ENCODE measurements around the gene PRR14L.
"Not testable (repeated sequence)": the region's sequence is repeated elsewhere in the genome, so short reads cannot be mapped to it uniquely, and the experiment has no call there.

The PRR14L gene

DNA sequence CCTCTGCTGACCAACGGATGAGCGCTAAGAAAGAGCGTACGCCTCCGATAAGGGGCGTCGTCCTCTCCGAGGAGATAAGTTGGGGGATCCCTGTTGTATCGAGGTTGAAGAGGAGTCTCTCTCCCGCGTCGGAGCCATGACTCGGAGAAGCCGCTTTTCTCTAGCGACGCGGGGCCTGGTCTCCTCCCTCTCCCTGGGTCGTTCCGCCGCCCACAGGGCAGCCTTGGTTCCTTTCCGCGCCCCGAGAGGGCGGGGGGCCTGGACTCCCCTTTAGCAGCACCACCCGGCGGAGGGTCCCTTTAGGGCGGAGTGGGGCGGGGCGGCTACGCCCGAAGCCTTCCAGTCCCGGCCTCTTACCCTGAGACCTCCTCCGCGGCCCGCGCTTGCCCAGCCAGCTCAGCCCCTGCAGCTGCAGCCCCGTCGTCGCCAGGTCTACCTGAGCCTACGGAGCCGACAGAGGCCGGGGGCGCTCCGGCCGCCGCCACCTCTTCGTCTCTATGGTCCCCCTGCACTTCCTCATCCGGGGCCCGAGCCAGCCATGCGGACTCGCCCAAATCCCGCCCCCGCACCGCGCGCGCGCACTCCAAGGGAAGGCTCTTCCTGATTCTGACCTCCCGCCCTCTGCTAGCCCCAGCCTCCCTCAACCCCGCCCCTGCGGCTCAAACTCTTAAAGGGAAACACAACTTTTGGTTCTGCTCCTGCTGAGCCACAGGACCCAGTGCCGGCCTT lies at the start of gene PRR14L:
TSS of gene PRR14L (minus strand) at position 497 of the 729 bp plus-strand sequence. CDS start 11,272 bp downstream, outside the sequence.
- peak; percentile 100 for DNase-seq

- DNase-seq: not testable (repeated sequence)
These were observed 49.4 kb upstream of the PRR14L start for GRCh38 chr22:31799358-31799757.

- no peak for DNase-seq
These were observed 40.3 kb upstream of the PRR14L start for GRCh38 chr22:31790240-31790639.

- no peak for DNase-seq
These were observed 39.9 kb upstream of the PRR14L start for GRCh38 chr22:31789803-31790202.

DNA sequence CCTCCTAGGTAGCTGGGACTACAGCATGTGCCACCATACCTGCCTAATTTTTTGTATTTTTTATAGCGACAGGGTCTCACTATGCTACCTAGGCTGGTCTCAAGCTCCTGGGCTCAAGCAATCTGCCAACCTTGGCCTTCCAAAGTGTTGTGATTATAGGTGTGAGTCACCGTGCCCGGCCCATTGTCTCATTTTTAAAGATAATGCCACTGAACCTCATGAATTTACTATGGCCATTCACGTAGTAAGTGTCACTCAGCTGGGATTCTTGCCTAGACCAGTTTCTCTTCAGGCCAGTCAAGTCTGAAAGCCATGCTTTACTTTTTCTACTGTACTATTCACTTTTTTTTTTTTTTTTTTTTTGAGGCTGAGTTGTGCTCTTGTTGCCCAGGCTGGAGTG lies 26.3 kb upstream of the PRR14L start:
- no peak for DNase-seq

GRCh38 chr22:31773416-31773815 lies 23.5 kb upstream of the PRR14L start:
- no peak for DNase-seq

DNA sequence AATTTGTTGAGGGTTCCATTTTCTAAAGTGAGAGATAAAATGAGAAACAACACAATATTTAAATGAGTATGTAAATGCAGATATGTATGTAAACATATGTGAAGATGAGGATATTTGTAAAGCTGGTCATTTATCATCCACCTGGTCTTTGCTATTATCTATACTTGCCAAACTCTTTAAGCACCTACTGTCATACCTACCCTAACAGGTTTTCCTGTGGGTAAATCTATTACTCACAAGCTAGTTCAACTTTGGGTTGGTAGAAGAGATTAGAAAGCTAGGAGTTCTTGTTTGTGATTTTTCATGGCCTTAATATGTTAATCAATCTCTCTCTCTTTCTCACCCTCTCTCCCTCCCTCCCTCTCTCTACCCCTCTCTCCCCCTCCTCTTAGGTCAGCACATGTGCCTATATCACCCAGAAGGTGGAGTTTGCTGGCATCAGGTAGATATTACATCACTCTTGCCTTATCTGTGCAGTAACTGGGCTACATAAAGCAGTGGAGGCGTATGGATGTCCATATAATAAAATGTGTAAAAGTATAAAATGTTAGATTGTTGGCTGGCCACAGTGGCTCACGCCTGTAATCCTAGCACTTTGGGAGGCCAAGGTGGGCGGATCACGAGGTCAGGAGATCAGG lies 18.6 kb upstream of the PRR14L start:
- no peak for DNase-seq

DNA sequence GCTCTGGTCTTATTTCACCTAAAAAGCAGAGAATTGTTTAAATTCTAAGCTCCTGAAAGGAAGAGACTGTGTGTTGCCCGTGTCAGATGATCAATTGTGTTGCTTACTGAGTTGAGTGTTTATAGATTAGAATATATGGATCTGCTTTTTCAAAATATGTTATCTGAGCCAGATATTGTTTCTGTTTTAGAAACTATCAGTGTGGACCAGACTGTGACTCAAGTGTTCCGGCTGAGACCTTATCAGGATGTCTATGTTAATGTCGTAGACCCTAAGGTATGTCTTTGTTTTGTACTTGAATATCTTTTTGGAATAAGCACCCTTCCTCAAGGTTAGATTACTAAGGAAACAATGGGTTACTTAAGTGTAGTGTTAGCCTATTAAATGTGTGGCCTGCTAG lies 14.9 kb upstream of the PRR14L start:
- DNase-seq: no peak

GRCh38 chr22:31758860-31759259 lies 8.9 kb upstream of the PRR14L start:
- not testable (repeated sequence) for DNase-seq

DNA sequence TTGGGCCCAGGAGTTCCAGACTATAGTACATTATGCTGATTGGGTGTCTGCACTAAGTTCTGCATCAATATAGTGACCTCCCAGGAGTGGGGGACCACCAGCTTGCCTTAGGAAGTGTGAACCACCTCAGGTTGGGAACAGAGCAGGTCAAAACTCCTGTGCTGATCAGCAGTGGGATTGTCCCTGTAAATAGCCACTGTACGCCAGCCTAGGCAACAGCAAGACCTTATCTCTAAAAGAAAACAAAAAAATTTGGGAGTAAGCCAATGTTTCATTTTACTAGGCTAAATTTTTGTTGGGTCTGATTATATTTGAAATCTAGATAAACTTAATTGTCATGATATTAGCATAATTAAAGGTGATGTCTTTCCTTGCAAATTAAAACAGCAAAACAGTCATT lies 7.3 kb upstream of the PRR14L start:
- DNase-seq: no peak

GRCh38 chr22:31754813-31755212 lies 4.9 kb upstream of the PRR14L start:
- DNase-seq: no peak

- DNase-seq: peak; percentile 99
These were observed 3.9 kb upstream of the PRR14L start, which contains the start of gene DEPDC5 for GRCh38 chr22:31753634-31754501. Gene DEPDC5, plus strand, starts transcription at chr22:31754019. Its CDS starts 903 bp downstream, at chr22:31754922.

- DNase-seq: peak; percentile 71
These were observed 3.2 kb upstream of the PRR14L start for GRCh38 chr22:31753005-31753633.

GRCh38 chr22:31752096-31752847 lies 2.3 kb upstream of the PRR14L start:
- DNase-seq: no peak

DNA sequence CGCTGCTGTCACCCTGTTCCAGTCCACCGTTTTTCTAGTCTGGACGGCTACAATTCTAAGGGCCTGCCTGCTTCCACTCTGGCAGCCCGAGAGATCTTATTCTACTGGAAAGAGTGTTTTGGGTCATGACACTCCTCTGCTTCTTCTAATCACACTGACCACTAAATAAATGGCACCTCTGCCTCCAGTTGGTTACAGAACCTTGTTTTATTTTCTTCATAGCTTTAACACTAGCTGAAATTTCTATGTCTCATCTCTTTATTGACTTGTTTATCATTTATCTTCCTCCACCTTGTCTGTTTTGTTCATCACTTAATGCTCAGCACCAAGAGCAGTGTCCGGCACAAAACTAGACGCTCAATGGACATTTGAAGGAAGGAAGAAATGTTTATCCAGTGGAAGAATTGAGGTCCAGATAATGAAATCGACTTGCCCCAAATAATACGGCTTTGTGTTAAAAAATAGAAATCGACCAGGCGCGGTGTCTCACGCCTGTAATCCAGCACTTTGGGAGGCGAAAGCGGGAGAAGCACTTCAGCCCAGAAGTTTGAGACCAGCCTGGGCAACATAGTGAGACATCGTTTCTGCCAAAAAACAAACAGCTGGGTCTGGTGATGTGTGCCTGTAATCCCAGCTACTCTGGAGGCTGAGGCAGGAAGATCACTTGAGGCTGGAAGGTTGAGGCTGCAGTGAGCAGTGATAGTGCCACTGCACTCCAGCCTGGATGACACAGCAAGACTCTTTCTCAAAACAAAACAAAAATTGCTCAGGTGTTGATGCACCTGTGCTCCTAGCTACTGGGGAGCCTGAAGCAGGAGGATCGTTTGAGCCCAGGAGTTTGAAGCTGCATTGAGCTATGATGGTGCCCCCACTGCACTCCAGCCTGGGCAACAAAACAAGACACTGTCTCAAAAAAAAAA lies 693 bp upstream of the PRR14L start:
- no peak for DNase-seq

GRCh38 chr22:31748490-31748889 lies 1.4 kb downstream of the PRR14L start:
- no peak for DNase-seq

- DNase-seq: no peak
These were observed 2.5 kb downstream of the PRR14L start for GRCh38 chr22:31747441-31747840.

DNA sequence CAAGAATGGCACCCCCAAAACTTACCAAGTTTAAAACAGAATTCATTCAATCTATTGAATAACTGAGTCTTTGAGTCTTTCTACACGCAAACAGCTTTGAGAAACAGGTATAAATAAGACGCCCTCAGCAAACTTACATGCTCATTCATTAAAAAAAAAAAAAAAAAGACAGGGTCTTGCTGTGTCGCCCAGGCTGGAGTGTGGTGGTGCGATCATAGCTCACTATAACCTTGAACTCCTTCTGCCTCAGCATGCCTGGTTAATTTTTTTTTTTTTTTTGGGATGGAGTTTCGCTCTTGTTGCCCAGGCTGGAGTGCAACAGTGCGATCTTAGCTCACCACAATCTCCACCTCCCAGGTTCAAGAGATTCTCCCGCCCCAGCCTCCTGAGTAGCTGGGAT lies 6.1 kb downstream of the PRR14L start:
- DNase-seq: no peak

- no peak for DNase-seq
These were observed 7.2 kb downstream of the PRR14L start for GRCh38 chr22:31742682-31743081.

GRCh38 chr22:31742115-31742514 lies 7.8 kb downstream of the PRR14L start:
- no peak for DNase-seq

DNA sequence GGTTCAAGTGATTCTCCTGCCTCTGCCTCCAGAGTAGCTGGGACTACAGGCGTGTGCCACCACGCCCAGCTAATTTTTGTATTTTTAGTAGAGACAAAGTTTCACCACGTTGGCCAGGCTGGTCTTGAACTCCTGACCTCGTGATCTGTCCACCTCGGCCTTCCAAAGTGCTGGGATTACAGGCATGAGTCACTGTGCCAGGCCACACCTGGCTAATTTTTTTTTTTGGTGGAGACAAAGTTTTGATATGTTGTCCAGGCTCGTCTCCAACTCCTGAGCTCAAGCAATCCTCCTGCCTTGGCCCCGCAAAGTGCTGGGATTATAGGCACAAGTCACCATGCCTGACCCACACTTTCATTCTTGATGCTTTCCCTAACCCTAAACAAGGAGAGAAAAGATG lies 9.6 kb downstream of the PRR14L start:
- DNase-seq: not testable (repeated sequence)

Measured in right forelimb (tissue), 1 donor.